ENCODE results near the gene ALDH7A1. TPM values are rescaled to one million over a fixed set of nuclear protein-coding genes. Genes with fewer than 3 reads are reported as not detected.

Gene ALDH7A1
- total RNA-seq, 1 experiment from 2014 or later, result 176 TPM

GRCh38 chr5:126482591-126482990, 112.4 kb downstream of the ALDH7A1 start:
- Mint-ChIP-seq H3K9me3 (no peaks in the 10 kb centered on the region), H3K4me1 (no peaks in the 10 kb centered on the region), H3K36me3 (peaks cover 49% of the 10 kb centered on the region), H3K27me3 (ENCODE audit: low read depth) (no peaks in the 10 kb centered on the region), H3K27ac (no peak overlapping the region), H3K4me3 (no peak overlapping the region)
- ChIA-PET POLR2A (no interaction called here), CTCF (interaction anchor here (0.7 to 1.0 kb wide), 3 partner anchors 18 to 143 kb away, joined by 3 read pairs; no protein-coding TSS in a partner anchor)
- ATAC-seq, result no peak
- TF ChIP-seq ZNF671 (CRISPR knock-in tag; IDR thresholded peaks at IDR 0.05) (no peak), OVOL2 (CRISPR knock-in tag; IDR thresholded peaks at IDR 0.05; ENCODE audit: borderline replicate concordance) (no peak), TEAD4 (CRISPR knock-in tag; IDR thresholded peaks at IDR 0.05) (no peak), AR (CRISPR knock-in tag; IDR thresholded peaks at IDR 0.05) (no peak), CREB1 (CRISPR knock-in tag; IDR thresholded peaks at IDR 0.05) (no peak), FOXP1 (CRISPR knock-in tag; IDR thresholded peaks at IDR 0.05; ENCODE audit: borderline replicate concordance) (no peak), CBFB (CRISPR knock-in tag; IDR thresholded peaks at IDR 0.05; ENCODE audit: low read depth) (no peak), GABPB1 (CRISPR knock-in tag; IDR thresholded peaks at IDR 0.05) (no peak), ZNF396 (CRISPR knock-in tag; IDR thresholded peaks at IDR 0.05; ENCODE audit: borderline replicate concordance) (no peak)
- TF ChIP-seq, protein P1, sequence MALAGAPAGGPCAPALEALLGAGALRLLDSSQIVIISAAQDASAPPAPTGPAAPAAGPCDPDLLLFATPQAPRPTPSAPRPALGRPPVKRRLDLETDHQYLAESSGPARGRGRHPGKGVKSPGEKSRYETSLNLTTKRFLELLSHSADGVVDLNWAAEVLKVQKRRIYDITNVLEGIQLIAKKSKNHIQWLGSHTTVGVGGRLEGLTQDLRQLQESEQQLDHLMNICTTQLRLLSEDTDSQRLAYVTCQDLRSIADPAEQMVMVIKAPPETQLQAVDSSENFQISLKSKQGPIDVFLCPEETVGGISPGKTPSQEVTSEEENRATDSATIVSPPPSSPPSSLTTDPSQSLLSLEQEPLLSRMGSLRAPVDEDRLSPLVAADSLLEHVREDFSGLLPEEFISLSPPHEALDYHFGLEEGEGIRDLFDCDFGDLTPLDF (CRISPR knock-in tag; IDR thresholded peaks at IDR 0.05), result no peak
- TF ChIP-seq, protein P2, sequence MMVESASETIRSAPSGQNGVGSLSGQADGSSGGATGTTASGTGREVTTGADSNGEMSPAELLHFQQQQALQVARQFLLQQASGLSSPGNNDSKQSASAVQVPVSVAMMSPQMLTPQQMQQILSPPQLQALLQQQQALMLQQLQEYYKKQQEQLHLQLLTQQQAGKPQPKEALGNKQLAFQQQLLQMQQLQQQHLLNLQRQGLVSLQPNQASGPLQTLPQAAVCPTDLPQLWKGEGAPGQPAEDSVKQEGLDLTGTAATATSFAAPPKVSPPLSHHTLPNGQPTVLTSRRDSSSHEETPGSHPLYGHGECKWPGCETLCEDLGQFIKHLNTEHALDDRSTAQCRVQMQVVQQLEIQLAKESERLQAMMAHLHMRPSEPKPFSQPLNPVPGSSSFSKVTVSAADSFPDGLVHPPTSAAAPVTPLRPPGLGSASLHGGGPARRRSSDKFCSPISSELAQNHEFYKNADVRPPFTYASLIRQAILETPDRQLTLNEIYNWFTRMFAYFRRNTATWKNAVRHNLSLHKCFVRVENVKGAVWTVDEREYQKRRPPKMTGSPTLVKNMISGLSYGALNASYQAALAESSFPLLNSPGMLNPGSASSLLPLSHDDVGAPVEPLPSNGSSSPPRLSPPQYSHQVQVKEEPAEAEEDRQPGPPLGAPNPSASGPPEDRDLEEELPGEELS (CRISPR knock-in tag; IDR thresholded peaks at IDR 0.05), result no peak
- TF ChIP-seq, protein P3, sequence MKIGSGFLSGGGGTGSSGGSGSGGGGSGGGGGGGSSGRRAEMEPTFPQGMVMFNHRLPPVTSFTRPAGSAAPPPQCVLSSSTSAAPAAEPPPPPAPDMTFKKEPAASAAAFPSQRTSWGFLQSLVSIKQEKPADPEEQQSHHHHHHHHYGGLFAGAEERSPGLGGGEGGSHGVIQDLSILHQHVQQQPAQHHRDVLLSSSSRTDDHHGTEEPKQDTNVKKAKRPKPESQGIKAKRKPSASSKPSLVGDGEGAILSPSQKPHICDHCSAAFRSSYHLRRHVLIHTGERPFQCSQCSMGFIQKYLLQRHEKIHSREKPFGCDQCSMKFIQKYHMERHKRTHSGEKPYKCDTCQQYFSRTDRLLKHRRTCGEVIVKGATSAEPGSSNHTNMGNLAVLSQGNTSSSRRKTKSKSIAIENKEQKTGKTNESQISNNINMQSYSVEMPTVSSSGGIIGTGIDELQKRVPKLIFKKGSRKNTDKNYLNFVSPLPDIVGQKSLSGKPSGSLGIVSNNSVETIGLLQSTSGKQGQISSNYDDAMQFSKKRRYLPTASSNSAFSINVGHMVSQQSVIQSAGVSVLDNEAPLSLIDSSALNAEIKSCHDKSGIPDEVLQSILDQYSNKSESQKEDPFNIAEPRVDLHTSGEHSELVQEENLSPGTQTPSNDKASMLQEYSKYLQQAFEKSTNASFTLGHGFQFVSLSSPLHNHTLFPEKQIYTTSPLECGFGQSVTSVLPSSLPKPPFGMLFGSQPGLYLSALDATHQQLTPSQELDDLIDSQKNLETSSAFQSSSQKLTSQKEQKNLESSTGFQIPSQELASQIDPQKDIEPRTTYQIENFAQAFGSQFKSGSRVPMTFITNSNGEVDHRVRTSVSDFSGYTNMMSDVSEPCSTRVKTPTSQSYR (CRISPR knock-in tag; IDR thresholded peaks at IDR 0.05), result no peak
- TF ChIP-seq, protein P4, sequence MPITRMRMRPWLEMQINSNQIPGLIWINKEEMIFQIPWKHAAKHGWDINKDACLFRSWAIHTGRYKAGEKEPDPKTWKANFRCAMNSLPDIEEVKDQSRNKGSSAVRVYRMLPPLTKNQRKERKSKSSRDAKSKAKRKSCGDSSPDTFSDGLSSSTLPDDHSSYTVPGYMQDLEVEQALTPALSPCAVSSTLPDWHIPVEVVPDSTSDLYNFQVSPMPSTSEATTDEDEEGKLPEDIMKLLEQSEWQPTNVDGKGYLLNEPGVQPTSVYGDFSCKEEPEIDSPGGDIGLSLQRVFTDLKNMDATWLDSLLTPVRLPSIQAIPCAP (CRISPR knock-in tag; IDR thresholded peaks at IDR 0.05), result no peak
- no peak for DNase-seq (ENCODE audit: low spot score)

GRCh38 chr5:126481243-126481642, 113.8 kb downstream of the ALDH7A1 start:
- CTCF ChIA-PET, result interaction anchor here (0.8 to 1.0 kb wide), 2 partner anchors 19 to 111 kb away, joined by 3 to 5 read pairs; no protein-coding TSS in a partner anchor
- POLR2A ChIA-PET, result no interaction called here
- DNase-seq (ENCODE audit: low spot score) (no peak), ATAC-seq (no peak)
- H3K4me1 Mint-ChIP-seq, result no peaks in the 10 kb centered on the region
- H3K36me3 Mint-ChIP-seq, result peaks cover 40% of the 10 kb centered on the region
- H3K27me3 Mint-ChIP-seq (ENCODE audit: low read depth), result no peaks in the 10 kb centered on the region
- H3K27ac Mint-ChIP-seq, result no peak overlapping the region
- no peaks in the 10 kb centered on the region for H3K9me3 Mint-ChIP-seq
- no peak overlapping the region for H3K4me3 Mint-ChIP-seq
- TF ChIP-seq, protein P5, sequence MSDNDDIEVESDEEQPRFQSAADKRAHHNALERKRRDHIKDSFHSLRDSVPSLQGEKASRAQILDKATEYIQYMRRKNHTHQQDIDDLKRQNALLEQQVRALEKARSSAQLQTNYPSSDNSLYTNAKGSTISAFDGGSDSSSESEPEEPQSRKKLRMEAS (CRISPR knock-in tag; IDR thresholded peaks at IDR 0.05), result no peak
- TF ChIP-seq NR3C1 (CRISPR knock-in tag; conservative IDR thresholded peaks at IDR 0.05; ENCODE audit: low read depth) (no peak), ZNF671 (CRISPR knock-in tag; IDR thresholded peaks at IDR 0.05) (no peak), CBFB (CRISPR knock-in tag; IDR thresholded peaks at IDR 0.05; ENCODE audit: low read depth) (no peak), ATF6 (CRISPR knock-in tag; IDR thresholded peaks at IDR 0.05) (no peak), ELF4 (CRISPR knock-in tag; IDR thresholded peaks at IDR 0.05; ENCODE audit: low read depth) (no peak)
- TF ChIP-seq, protein P3 (CRISPR knock-in tag; IDR thresholded peaks at IDR 0.05), result no peak
- TF ChIP-seq, protein P6, sequence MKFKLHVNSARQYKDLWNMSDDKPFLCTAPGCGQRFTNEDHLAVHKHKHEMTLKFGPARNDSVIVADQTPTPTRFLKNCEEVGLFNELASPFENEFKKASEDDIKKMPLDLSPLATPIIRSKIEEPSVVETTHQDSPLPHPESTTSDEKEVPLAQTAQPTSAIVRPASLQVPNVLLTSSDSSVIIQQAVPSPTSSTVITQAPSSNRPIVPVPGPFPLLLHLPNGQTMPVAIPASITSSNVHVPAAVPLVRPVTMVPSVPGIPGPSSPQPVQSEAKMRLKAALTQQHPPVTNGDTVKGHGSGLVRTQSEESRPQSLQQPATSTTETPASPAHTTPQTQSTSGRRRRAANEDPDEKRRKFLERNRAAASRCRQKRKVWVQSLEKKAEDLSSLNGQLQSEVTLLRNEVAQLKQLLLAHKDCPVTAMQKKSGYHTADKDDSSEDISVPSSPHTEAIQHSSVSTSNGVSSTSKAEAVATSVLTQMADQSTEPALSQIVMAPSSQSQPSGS (CRISPR knock-in tag; IDR thresholded peaks at IDR 0.05; ENCODE audit: borderline replicate concordance, low read depth), result no peak

Measured in WTC11 (cell line).